T47D (cell line): Measurements from ENCODE around the gene UMODL1.
"Not testable (repeated sequence)": the region's sequence is repeated elsewhere in the genome, so short reads cannot be mapped to it uniquely, and the experiment has no call there.

Experiments
- DNase-seq, 2 experiments: peaks; one replicate each; pipeline versions ENCODE4 v3.0.0 to v3.0.0-alpha.2; 2011 to 2012; ENCODE audit warnings: low read depth in 1 of 2, low spot score in 1 of 2
- JUND ChIP-seq: IDR thresholded peaks from 2 replicates; pipeline ENCODE4 v1.6.1; 2012; ENCODE audit warnings: low read depth
- in situ Hi-C: cut with HindIII; loops from 2 replicates; pipeline ENCODE4 v1.10.0; 2016; ENCODE audit warnings: low sequenced_read_pairs, low pct_unique_long_range_greater_than_20kb

UMODL1 gene

DNA sequence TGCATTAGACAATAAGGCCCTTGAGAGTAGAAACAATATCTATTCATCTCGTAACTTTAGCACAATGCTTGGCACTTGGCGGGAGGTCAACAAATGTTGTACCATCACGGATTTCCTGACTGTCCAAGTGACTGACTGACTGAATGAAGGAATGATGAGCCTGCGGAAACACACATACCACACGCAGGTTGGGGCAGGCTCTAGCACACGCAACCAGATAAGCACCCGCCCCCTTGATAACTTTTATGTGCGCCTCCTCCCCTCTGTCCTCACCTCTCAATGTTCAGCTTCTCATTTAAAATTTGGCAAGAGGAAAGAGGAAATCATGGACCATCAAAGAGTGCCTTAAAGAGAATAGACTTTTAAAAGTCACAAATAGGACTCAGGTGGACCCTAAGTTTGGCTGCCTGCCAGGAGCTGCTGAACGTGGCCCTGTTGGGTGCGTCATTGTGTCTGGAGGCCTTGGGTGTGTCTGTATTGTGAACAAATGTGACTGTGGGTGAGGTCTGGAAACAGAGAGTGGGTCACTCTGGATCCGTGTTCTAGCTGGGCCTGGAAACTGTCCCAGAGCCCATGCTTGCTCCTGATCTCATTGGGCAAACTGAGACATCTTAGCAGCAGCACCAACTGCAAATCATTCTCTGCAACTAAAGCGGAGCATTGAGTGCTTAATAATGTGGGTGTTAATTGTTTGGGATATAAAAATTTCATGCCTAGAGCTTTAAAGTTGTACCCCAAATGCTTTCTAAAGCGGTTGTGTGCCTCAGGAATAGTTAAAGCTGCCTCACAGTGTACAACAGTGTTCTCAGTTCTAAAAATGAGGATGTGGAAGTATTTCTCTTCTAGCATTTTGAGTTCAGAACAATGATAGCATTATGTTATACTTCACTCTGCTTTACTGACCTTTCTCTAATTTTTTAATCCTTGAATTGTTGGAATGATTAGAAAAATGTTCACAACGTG lies 100.3 kb downstream of the UMODL1 start:
- no peak for DNase-seq
- no peak for TF ChIP-seq JUND
- in situ Hi-C loops = no loop called here

DNA sequence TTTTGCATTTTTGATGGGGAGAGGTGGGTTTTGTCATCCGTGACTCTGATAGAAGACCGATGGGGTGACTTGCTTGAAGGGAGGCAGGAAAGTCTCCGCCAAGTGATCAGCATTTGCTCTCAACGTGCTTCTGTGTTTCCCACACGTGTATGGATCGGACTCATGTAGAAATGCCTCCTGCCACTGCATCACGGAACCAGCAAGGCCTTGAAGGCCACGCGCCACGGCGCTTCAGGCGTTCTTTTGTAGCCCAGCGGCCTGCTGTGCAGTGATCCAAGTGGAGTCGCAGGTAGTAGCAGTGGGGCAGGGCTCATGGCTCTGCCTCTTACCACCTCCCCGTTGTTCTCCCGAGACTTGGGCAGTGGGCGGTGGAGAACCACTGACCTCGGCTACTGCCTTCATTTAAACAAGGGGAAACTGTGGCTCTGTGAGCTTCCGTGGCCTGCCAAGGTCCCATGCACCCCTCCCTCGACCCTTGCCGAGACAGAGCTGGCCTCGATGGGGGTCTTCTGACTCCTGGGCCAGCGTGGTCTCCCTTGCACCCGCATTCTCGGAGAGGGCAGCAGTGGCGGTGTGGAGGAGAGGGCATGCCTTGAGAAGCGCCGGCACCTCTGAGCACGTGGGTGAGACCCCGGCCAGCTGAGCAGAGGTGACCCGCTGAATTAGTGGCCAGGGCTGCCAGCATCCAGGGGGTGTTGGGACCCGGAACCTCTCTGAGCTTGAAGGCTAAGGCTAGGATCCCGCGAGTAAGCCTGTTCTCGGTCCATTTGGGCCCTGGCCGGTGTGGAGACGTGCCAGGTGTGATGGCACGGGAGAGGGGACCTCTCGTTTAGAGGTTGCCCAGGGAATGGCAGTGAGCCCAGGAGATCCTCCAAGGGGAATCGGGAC lies 101.7 kb downstream of the UMODL1 start:
- in situ Hi-C loops = no loop called here
- TF ChIP-seq JUND = no peak

DNA sequence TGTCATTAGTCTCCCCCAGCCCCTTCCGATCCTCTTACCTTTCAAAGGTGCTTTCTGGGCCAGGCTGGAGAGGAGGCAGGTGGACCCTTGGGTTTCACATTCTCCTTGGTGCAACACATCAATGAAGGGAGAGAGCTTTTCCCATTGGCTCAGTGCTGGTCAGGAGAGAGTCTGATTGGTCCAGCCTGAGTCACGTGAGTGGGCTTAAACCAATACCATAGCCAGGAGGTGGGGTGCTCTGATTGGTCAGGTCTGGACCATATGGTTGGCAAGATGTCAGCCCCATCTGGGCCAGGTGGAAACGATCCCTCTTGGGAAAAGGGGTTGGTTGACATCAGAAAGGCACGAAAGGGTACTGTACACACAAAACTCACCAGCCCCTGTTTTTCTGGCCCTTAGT lies 103.1 kb downstream of the UMODL1 start:
- no peak for DNase-seq
- no peak for TF ChIP-seq JUND
- in situ Hi-C loops = no loop called here

More for the DNA sequence above, 101.7 kb downstream of the UMODL1 start:
- no peak for DNase-seq

DNA sequence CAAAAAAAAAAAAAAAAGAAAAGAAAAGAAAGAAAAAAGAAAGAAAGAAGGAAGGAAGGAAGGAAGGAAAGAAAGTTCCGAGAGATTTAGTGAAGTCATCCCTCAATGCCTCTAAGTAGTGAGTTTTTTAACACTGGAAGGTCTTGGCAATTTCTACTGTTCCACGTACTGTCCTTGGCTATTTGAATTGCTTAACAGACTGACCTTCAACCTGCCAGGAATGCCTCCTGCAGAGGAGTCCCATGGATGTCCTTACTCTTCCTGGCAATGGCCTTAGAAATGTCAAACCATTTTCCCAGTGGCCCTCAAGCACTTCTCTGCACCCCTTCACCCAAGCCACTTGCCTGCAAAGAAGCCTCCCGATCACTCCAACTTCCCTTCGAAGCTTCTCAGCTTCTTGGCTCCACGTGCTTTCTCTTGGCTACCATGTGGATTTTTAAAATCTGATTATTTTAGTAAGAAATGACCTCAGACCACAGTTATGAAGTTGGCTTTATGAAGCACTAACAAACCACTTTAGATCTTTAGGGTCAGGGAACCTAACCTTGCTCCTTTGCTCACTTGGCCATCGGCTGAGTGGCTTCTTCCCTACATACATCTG lies 104.1 kb downstream of the UMODL1 start:
- in situ Hi-C loops = no loop called here

DNA sequence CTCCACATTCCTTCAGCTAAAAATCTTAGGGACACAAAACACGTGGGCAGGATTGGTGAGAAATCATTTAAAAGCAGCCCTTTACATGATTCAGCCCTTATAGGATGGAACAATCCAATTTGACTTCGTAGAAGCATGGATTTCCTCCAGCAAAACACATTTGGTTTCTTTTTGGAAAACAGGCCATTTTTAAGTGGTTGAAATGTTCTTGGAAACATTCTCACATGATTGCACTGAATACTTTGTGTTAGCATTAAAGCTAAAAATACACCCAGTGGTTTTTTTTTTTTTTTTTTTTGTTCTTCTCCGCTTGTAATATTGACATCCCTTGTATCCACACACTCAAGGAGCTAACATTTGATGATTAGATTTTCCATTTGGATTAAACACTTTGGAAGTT lies 105.7 kb downstream of the UMODL1 start:
- no peak for DNase-seq
- in situ Hi-C loops = no loop called here

More for the DNA sequence above, 104.1 kb downstream of the UMODL1 start:
- no peak for TF ChIP-seq JUND
- DNase-seq = no peak

DNA sequence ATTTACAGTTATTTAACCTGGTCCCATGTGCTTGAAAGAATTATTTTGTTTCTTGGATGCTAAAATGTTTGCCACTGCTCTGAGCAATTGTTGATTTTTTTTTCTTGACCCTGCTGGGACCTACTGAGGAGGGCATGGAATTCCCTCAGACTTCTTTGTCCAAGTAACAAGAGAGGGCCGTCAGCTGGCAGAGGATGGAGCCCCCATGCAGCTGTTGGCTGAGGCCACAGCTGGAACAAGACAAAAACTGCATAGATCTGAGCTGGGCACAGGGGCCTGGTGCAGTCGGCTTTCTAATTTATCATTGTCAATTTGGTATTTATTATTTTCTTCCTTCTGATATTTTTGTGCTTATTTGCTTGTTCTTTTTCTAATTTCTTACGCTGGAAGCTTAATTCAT lies 108.2 kb downstream of the UMODL1 start:
- DNase-seq = no peak
- in situ Hi-C loops = no loop called here
- TF ChIP-seq JUND = no peak

More for the DNA sequence above, 105.7 kb downstream of the UMODL1 start:
- TF ChIP-seq JUND = no peak

DNA sequence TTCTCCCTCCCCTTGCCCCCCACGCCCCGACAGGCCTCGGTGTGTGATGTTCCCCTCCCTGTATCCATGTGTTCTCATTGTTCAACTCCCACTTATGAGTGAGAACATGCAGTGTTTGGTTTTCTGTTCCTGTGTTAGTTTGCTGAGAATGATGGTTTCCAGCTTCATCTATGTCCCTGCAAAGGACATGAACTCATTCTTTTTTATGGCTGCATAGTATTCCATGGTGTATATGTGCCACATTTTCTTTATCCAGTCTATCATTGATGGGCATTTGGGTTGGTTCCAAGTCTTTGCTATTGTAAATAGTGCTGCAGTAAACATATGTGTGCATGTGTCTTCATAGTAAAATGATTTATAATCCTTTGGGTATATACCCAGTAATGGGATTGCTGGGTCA lies 108.9 kb downstream of the UMODL1 start:
- DNase-seq, in situ Hi-C loops: not testable (repeated sequence)

DNA sequence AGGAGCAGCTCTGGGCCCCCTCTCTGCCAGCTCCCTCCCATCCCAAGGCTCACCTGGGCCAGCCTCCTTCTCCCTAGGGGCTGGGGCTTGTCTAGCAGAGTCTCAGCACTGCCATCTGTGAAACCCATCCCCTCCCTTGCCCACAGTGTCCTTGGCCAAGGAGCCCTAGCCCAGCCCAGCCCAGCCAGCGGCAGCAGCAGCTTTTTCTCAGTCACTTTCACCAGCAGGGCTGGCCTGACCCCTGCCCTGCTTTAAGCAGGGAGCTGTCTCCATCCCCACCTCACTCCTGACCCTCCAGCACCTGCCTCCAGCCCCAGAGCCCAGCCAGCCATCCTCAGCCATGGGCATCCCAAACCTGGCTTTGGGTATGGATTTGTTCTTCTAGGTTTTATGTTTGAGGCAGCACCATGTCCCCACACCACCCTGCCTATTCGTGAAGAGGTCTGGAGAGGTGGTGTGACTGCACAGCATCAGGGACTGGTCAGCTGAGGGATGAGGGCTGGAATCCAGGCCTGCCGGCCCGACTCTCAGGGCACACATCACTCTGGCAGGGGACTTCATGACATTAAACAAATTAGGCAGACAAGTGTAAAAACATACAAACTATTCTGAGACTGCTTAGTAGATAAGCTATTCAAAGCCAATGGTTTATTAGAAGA lies 111.7 kb downstream of the UMODL1 start:
- no peak for TF ChIP-seq JUND
- no peak for DNase-seq
- in situ Hi-C loops = no loop called here

DNA sequence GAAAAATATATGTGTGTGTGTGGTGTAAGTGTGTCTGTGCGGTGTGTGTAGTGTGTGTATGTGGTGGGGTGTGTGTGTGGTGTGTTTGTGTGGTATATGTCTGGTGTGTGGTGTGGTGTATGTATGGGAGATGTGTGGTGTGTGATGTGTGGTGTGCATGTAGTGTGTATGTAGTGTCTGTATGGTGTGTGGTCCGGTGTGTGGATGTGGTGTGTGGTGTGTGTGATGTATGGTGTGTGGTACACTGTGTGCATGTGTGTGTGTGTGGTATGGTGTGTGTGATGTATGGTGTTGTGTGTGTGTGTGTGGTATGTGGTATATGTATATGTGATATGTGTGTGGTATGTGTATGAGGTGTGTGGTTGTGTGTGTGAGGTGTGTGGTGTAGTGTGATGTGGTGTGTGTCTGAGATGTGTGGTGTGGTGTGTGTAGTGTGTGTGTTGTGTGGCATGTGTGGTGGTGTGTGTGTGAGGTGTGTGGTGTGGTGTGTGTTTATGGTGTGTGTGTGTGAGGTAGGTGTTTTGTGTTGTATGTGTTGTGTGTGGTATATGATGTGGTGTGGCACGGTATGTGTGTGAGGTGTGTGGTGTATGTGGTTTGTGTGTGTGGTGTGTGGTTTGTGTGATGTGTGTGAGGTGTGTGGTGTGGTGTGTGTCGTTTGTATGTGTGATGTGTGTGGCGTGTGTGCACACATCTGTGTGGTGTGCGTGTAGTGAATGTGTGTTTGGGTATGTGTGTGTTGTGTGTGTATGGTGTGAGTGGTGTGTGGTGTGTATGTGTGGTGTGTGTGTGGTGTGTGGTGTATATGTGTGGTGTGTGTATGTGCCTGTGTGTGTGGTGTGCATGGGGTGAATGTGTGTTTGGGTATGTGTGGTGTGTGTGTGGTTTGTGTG lies 112.5 kb downstream of the UMODL1 start:
- DNase-seq = no peak
- in situ Hi-C loops = no loop called here
- no peak for TF ChIP-seq JUND

DNA sequence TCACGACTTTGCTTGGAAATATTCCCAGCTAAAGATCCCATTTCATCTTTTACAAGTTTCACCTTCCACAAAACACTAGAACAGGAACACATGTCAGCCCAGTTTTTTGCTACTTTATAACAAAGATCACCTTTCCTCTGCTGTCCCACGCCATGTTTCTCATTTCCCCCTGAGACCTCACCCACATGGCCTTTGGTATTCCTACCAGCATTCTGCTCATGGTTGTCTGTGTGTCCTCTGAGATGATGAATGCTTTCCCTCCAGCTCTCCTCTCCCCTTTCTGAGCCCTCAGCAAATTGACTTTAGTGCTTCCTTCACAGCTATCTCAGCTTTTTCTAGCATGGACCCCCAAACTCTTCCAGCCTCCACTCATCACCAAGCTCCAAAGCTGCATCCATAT lies 115.5 kb downstream of the UMODL1 start:
- in situ Hi-C loops = no loop called here
- DNase-seq = no peak
- no peak for TF ChIP-seq JUND

DNA sequence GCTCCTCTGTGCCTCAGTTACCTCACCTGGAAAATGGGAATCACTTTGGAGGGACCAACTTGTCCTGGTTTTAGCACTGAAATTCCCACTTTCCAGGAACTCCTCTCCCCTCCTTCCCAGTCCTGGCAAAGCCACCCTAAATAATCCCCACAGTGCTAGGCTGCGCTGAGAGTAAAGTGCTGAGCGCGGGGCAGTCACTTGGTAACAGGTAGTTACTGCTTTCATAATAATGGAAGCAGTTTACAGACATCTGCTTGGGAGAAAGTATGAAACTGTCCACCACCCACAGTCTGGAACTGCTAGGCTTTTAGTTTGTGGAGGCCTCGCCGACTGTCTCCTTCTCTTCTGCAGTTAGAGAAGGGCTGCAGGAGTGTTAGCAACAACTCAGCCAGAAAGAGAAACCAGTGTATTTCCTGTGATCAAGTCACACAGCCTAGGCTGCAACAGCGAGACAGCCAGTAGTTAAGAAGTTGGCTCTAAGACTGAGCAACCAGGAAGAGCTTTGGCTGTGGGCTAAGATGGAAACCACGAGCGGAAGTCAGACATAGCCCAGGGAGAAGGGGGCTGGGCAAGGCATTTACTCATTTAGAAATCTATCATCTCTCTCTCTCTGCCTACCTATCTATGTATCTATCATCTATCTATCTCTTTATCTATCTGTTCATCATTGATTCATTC lies 117.0 kb downstream of the UMODL1 start:
- no peak for TF ChIP-seq JUND
- in situ Hi-C loops = no loop called here
- no peak for DNase-seq
